Central memory CD4-positive, alpha-beta T cell (primary cell): ENCODE data around the gene VTI1B.
A peak's percentile ranks its signal among the peaks of the same experiment; 100 is the strongest.

Source experiments
- DNase-seq: peaks from one replicate; pipeline ENCODE4 v3.0.0; 2022

Gene VTI1B

GRCh38 chr14:67675219-67675582, 769 bp upstream of the VTI1B start:
- no peak for DNase-seq

- no peak for DNase-seq
Measured at GRCh38 chr14:67674139-67674479, 323 bp downstream of the VTI1B start.

- DNase-seq = no peak
Measured at GRCh38 chr14:67673451-67673850, 981 bp downstream of the VTI1B start.

- DNase-seq = no peak
Measured at GRCh38 chr14:67668559-67668958, 5.9 kb downstream of the VTI1B start.

- DNase-seq = peak; percentile 35
Measured at GRCh38 chr14:67666750-67667449, 7.5 kb downstream of the VTI1B start.

- no peak for DNase-seq
Measured at GRCh38 chr14:67665868-67666267, 8.6 kb downstream of the VTI1B start.

- DNase-seq = no peak
Measured at GRCh38 chr14:67663633-67664032, 10.8 kb downstream of the VTI1B start.

GRCh38 chr14:67653651-67654280, 20.7 kb downstream of the VTI1B start:
- no peak for DNase-seq

GRCh38 chr14:67652189-67652588, 22.2 kb downstream of the VTI1B start:
- no peak for DNase-seq

GRCh38 chr14:67650694-67651093, 23.7 kb downstream of the VTI1B start:
- no peak for DNase-seq

GRCh38 chr14:67650151-67650550, 24.3 kb downstream of the VTI1B start:
- DNase-seq = no peak

- DNase-seq = no peak
Measured at GRCh38 chr14:67646131-67646530, 28.3 kb downstream of the VTI1B start.

- no peak for DNase-seq
Measured at GRCh38 chr14:67645414-67645813, 29.0 kb downstream of the VTI1B start.

GRCh38 chr14:67644428-67644827, 30.0 kb downstream of the VTI1B start:
- no peak for DNase-seq

GRCh38 chr14:67643713-67644112, 30.7 kb downstream of the VTI1B start:
- no peak for DNase-seq

GRCh38 chr14:67641902-67642749, 32.3 kb downstream of the VTI1B start:
- DNase-seq = no peak

- no peak for DNase-seq
Measured at GRCh38 chr14:67641480-67641879, 33.0 kb downstream of the VTI1B start.

GRCh38 chr14:67638642-67639041, 35.8 kb downstream of the VTI1B start:
- DNase-seq = no peak

- no peak for DNase-seq
Measured at GRCh38 chr14:67636361-67636919, 38.0 kb downstream of the VTI1B start.

GRCh38 chr14:67633451-67634147, 40.8 kb downstream of the VTI1B start:
- DNase-seq = no peak

- no peak for DNase-seq
Measured at GRCh38 chr14:67630938-67631337, 43.5 kb downstream of the VTI1B start.

GRCh38 chr14:67630186-67630585, 44.2 kb downstream of the VTI1B start:
- no peak for DNase-seq

- no peak for DNase-seq
Measured at GRCh38 chr14:67627519-67627918, 46.9 kb downstream of the VTI1B start.
